ENCODE data around the gene C10orf62. TPM values are rescaled to one million over a fixed set of nuclear protein-coding genes. Genes with fewer than 3 reads are reported as not detected.

C10orf62 gene
- total and polyA plus RNA-seq, 9 of the 15 experiments (the other 6 are each of a cell fraction or from before 2014, with no cell fraction given) = not detected

GRCh38 chr10:97627731-97628130, 38.2 kb downstream of the C10orf62 start (continued):
- TF ChIP-seq ID3 (CRISPR knock-in tag; IDR thresholded peaks at IDR 0.05) (no peak), ID3 (tag; IDR thresholded peaks at IDR 0.05) (no peak), MCM5 (IDR thresholded peaks at IDR 0.05; ENCODE audit: low read depth) (no peak), ATF7 (IDR thresholded peaks at IDR 0.05) (no peak), GATA2 (CRISPR knock-in tag; IDR thresholded peaks at IDR 0.05) (no peak), ZNF644 (tag; IDR thresholded peaks at IDR 0.05; ENCODE audit: low read depth) (no peak), KLF16 (IDR thresholded peaks at IDR 0.05) (no peak), NFE2 (IDR thresholded peaks at IDR 0.05; ENCODE audit: low read depth) (peak; percentile 73), MAFG (tag; conservative IDR thresholded peaks at IDR 0.05) (peak; percentile 69), E2F5 (CRISPR knock-in tag; IDR thresholded peaks at IDR 0.05) (no peak), SRSF1 (IDR thresholded peaks at IDR 0.05; ENCODE audit: low read depth, low read length) (no peak), PURB (CRISPR knock-in tag; IDR thresholded peaks at IDR 0.05; ENCODE audit: low read depth) (no peak), JUND (IDR thresholded peaks at IDR 0.05; ENCODE audit: borderline replicate concordance, low read depth, low read length) (no peak), JUND (tag; IDR thresholded peaks at IDR 0.05; ENCODE audit: borderline replicate concordance, low read depth, low read length) (peak; percentile 41; the same call in 1 of the 3 replicates), ZFP36 (IDR thresholded peaks at IDR 0.05; ENCODE audit: low read depth, low read length, partially characterized antibody) (no peak), BRF1 (IDR thresholded peaks at IDR 0.05; ENCODE audit: borderline replicate concordance, extremely low read depth, insufficient read length) (no peak), HDAC1 (IDR thresholded peaks at IDR 0.05) (0 out of 4 replicates have a peak, but pooled peaks of 1 of the 2 experiments have one; percentile 41), ZBTB43 (CRISPR knock-in tag; IDR thresholded peaks at IDR 0.05) (no peak), ZSCAN29 (IDR thresholded peaks at IDR 0.05) (no peak), PHF21A (IDR thresholded peaks at IDR 0.05; ENCODE audit: borderline replicate concordance, low read depth) (no peak), ZNF75A (CRISPR knock-in tag; IDR thresholded peaks at IDR 0.05) (no peak), ZBTB2 (IDR thresholded peaks at IDR 0.05) (no peak), CREM (IDR thresholded peaks at IDR 0.05; ENCODE audit: low read depth) (no peak), CBFB (CRISPR knock-in tag; IDR thresholded peaks at IDR 0.05) (no peak), PBX2 (CRISPR knock-in tag; IDR thresholded peaks at IDR 0.05; ENCODE audit: low read depth) (no peak), PBX2 (tag; conservative IDR thresholded peaks at IDR 0.05; ENCODE audit: low read depth) (no peak)

All from K562 (cell line).